ENCODE measurements around the gene TRIM66.

Gene TRIM66

GRCh38 chr11:8598506-8598905, 84.0 kb downstream of the TRIM66 start:
- no peak for DNase-seq

GRCh38 chr11:8597182-8597581, 85.3 kb downstream of the TRIM66 start:
- no peak for DNase-seq

GRCh38 chr11:8596504-8597046, 85.9 kb downstream of the TRIM66 start:
- DNase-seq: no peak

GRCh38 chr11:8593935-8594909, 88.2 kb downstream of the TRIM66 start, which contains the start of gene STK33:
TSS of gene STK33 (minus strand) at chr11:8594228. CDS start at chr11:8474905, 119,323 bp downstream.
- no peak for DNase-seq

GRCh38 chr11:8593455-8593854, 89.0 kb downstream of the TRIM66 start:
- DNase-seq: no peak

GRCh38 chr11:8587915-8588314, 94.5 kb downstream of the TRIM66 start:
- DNase-seq: no peak

GRCh38 chr11:8586805-8587204, 95.7 kb downstream of the TRIM66 start:
- DNase-seq: no peak

GRCh38 chr11:8586184-8586583, 96.3 kb downstream of the TRIM66 start:
- no peak for DNase-seq

GRCh38 chr11:8584511-8584910, 98.0 kb downstream of the TRIM66 start:
- DNase-seq: no peak

- DNase-seq: no peak
Observed at GRCh38 chr11:8584082-8584481, 98.4 kb downstream of the TRIM66 start.

- DNase-seq: no peak
Observed at GRCh38 chr11:8581300-8581699, 101.2 kb downstream of the TRIM66 start.

GRCh38 chr11:8577791-8578581, 104.5 kb downstream of the TRIM66 start:
- no peak for DNase-seq

- no peak for DNase-seq
Observed at GRCh38 chr11:8574798-8575197, 107.7 kb downstream of the TRIM66 start.

- no peak for DNase-seq
Observed at GRCh38 chr11:8573777-8574176, 108.7 kb downstream of the TRIM66 start.

- no peak for DNase-seq
Observed at GRCh38 chr11:8567602-8568198, 114.8 kb downstream of the TRIM66 start.

- DNase-seq: no peak
Observed at GRCh38 chr11:8566613-8567210, 115.8 kb downstream of the TRIM66 start.

GRCh38 chr11:8564526-8564925, 117.9 kb downstream of the TRIM66 start:
- DNase-seq: no peak

All from activated T-cell treated with anti-CD3 and anti-CD28 coated beads for 4 hours (primary cell).